Measurements from ENCODE around the gene SSBP4. TPM values are rescaled to one million over a fixed set of nuclear protein-coding genes. Genes with fewer than 3 reads are reported as not detected.

SSBP4 gene
- total and polyA plus RNA-seq, 4 donors, result 4.0 to 19.0 (median 11.5) TPM

- no peak for DNase-seq (ENCODE audit: low spot score)
- Histone ChIP-seq H3K9me3 (ENCODE audit: control insufficient read depth in 4 of 4, low read length in 3 of 4) (no peaks in the 10 kb centered on the region), H3K36me3 (ENCODE audit: control insufficient read depth in 4 of 4, insufficient read depth in 3 of 4, low read depth in 1 of 4, low read length in 3 of 4) (peaks cover 12 to 46% (median 29%) of the 10 kb centered on the region in 4 donors), H3K27ac (ENCODE audit: low read depth in 1 of 2, low read length in 2 of 2) (no peak overlapping the region), H3K9ac (ENCODE audit: low read depth in 1 of 2, low read length in 2 of 2) (no peak overlapping the region), H3K27me3 (ENCODE audit: control insufficient read depth in 4 of 4, insufficient read depth in 4 of 4, low read length in 3 of 4) (no peaks in the 10 kb centered on the region), H3K4me1 (ENCODE audit: control insufficient read depth in 4 of 4, insufficient read depth in 4 of 4, low read length in 3 of 4) (peaks cover 0 to 17% (median 12%) of the 10 kb centered on the region in 4 donors), H3K4me3 (ENCODE audit: low read depth in 1 of 3, low read length in 3 of 3) (no peak overlapping the region)
- TF ChIP-seq ZBTB33 (IDR thresholded peaks at IDR 0.05) (no peak), SP1 (IDR thresholded peaks at IDR 0.05) (no peak), FOXA1 (IDR thresholded peaks at IDR 0.05) (no peak), CTCF (IDR thresholded peaks at IDR 0.05; ENCODE audit: low read depth, low read length, missing input control) (no peak), NR2F2 (IDR thresholded peaks at IDR 0.05) (no peak), FOXA2 (IDR thresholded peaks at IDR 0.05) (no peak), ATF3 (IDR thresholded peaks at IDR 0.05) (no peak), TAF1 (conservative IDR thresholded peaks at IDR 0.05) (no peak), RAD21 (IDR thresholded peaks at IDR 0.05) (no peak), HNF4G (IDR thresholded peaks at IDR 0.05) (no peak), JUND (IDR thresholded peaks at IDR 0.05) (no peak)
- WGBS, result 96% methylated on average over 14 of the region's 14 CpGs
Measured at GRCh38 chr19:18449552-18449951, 30.4 kb downstream of the SSBP4 start.

GRCh38 chr19:18450021-18450930 is 31.1 kb downstream of the SSBP4 start:
- no peak overlapping the region for H3K27ac ChIP-seq (ENCODE audit: low read depth in 1 of 2, low read length in 2 of 2)
- peaks cover 12 to 39% (median 26%) of the 10 kb centered on the region in 4 donors for H3K36me3 ChIP-seq (ENCODE audit: control insufficient read depth in 4 of 4, insufficient read depth in 3 of 4, low read depth in 1 of 4, low read length in 3 of 4)
- no peak for DNase-seq (ENCODE audit: low spot score)
- H3K27me3 ChIP-seq (ENCODE audit: control insufficient read depth in 4 of 4, insufficient read depth in 4 of 4, low read length in 3 of 4), result no peaks in the 10 kb centered on the region
- no peak overlapping the region for H3K9ac ChIP-seq (ENCODE audit: low read depth in 1 of 2, low read length in 2 of 2)
- peaks cover 0 to 17% (median 12%) of the 10 kb centered on the region in 4 donors for H3K4me1 ChIP-seq (ENCODE audit: control insufficient read depth in 4 of 4, insufficient read depth in 4 of 4, low read length in 3 of 4)
- WGBS, result 80% methylated on average over 33 of the region's 33 CpGs
- no peak overlapping the region for H3K4me3 ChIP-seq (ENCODE audit: low read depth in 1 of 3, low read length in 3 of 3)
- H3K9me3 ChIP-seq (ENCODE audit: control insufficient read depth in 4 of 4, low read length in 3 of 4), result no peaks in the 10 kb centered on the region
- TF ChIP-seq RAD21 (IDR thresholded peaks at IDR 0.05), result no peak
- no peak for TF ChIP-seq NR2F2 (IDR thresholded peaks at IDR 0.05)
- no peak for TF ChIP-seq REST (IDR thresholded peaks at IDR 0.05)
- TF ChIP-seq MAX (IDR thresholded peaks at IDR 0.05), result no peak
- TF ChIP-seq RXRA (IDR thresholded peaks at IDR 0.05), result no peak
- no peak for TF ChIP-seq SP1 (IDR thresholded peaks at IDR 0.05)
- TF ChIP-seq YY1 (IDR thresholded peaks at IDR 0.05), result no peak
- no peak for TF ChIP-seq JUND (IDR thresholded peaks at IDR 0.05)
- TF ChIP-seq FOXA2 (IDR thresholded peaks at IDR 0.05), result no peak
- no peak for TF ChIP-seq TAF1 (conservative IDR thresholded peaks at IDR 0.05)
- TF ChIP-seq GABPA (IDR thresholded peaks at IDR 0.05 in 1 of 2, conservative IDR thresholded peaks at IDR 0.05 in 1 of 2), result no peak
- no peak for TF ChIP-seq HNF4A (conservative IDR thresholded peaks at IDR 0.05)
- TF ChIP-seq ATF3 (IDR thresholded peaks at IDR 0.05), result no peak
- no peak for TF ChIP-seq FOXA1 (IDR thresholded peaks at IDR 0.05)
- TF ChIP-seq HNF4G (IDR thresholded peaks at IDR 0.05), result no peak
- no peak for TF ChIP-seq CTCF (IDR thresholded peaks at IDR 0.05; ENCODE audit: low read depth, low read length, missing input control)
